Measurements from ENCODE around the gene NUP88.
"Not testable (repeated sequence)": the region's sequence is repeated elsewhere in the genome, so short reads cannot be mapped to it uniquely, and the experiment has no call there.

Gene NUP88

GRCh38 chr17:5419356-5419958 lies at the start of gene NUP88:
TSS of gene NUP88 (minus strand) at chr17:5419662. CDS start at chr17:5419650, 12 bp downstream.
- peak; percentile 89 to 91 for DNase-seq

- DNase-seq = no peak
These were observed 48.6 kb upstream of the NUP88 start for GRCh38 chr17:5468075-5468473.

DNA sequence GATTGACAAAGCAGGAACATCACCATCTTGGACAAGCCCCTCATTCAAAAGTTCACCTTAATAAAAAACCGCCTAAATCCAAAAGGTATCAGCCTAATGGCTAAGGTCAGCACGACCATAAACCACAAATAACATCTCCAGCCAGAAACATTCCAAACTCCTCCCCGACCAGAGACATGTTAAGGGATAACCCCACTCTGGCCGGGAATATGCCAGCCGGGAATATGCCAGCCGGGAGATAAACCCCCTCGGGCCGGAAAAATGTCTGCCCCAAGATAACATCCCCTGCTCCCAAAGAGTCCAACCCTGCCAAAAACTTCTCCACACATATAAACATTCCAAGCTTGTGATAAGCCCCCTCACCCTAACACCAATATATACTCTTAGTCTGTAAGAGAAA lies 48.0 kb upstream of the NUP88 start:
- DNase-seq = no peak

- no peak for DNase-seq
These were observed 46.8 kb upstream of the NUP88 start for GRCh38 chr17:5466295-5466694.

GRCh38 chr17:5464717-5465507 lies 45.5 kb upstream of the NUP88 start:
- peak; percentile 20 to 53 for DNase-seq

DNA sequence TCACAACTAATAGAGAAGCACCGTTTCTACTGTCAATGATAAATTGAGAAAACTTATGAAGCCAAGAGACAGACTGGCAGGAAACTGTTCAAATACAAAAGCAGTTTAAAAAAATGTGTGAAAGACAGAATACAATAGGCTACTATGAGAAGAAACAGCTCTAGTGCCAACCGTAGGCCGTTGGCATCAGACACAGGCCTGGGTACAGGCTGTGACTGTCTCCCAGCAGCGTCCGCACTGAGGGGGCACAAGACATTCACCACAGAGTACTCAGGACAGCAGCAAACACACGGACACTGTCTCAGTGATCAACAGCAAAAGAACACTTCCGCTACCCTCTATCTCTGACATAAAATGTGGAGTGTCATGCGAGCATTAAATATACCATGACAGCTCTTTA lies 27.3 kb upstream of the NUP88 start:
- no peak for DNase-seq

GRCh38 chr17:5444209-5444608 lies 24.7 kb upstream of the NUP88 start:
- DNase-seq = no peak

GRCh38 chr17:5443728-5444127 lies 24.3 kb upstream of the NUP88 start:
- DNase-seq = no peak

DNA sequence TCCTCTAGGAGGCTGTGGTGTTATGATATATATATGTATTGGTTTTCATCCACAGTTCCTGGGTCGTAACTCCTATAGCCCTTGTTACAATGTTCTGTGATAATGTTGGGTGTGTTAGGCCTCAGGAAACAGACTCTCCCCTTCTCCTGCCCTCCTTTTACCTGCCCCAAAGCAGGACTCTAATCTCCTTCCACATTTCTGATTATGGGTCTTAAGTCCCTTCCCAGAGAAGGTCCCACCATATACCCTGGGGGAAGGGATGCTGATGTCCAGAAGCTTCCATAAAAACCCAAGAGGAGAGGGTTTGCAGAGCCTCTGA lies 19.9 kb upstream of the NUP88 start:
- DNase-seq = no peak

DNA sequence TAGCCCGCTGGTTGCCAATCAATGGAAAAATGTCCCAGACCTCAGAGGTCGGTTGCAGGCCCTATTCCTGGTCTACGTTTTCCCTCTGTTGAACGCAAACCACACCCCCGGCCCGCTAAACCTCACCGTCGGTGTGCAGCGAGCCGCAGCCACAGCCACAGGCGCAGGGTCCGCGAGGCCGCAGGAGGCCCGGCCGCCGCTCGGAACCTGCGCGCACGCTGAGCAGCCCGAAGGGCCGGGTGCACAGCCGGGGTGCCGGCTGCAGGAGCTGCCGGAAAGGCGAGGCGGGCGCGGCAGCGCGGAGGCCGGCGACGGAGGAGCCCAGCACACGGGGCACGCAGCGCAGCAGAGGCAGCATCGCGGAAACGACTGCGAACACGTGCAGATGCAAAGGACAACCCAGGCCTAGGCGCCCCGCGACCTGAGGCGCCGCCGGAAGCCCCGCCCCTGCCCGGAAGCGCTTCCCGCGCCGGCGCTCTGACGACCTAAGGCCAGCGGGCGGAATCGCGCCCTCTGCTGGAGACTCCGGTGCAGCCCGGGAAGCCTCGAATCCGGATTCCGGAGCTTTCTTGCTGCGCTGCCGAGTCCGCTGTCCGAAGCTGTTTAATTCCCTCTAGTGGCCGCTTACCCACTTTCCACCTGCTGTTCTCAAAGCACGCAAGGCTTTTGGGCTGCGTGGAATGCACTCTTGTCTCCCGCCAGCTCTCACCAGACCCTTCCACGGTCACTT lies 19.4 kb upstream of the NUP88 start, which contains the start of gene C1QBP:
C1QBP (minus strand) TSS at position 440 of the 730 bp plus-strand sequence; CDS start at position 358, 82 bp downstream.
- peak; percentile 61 to 66 for DNase-seq

GRCh38 chr17:5437721-5438317 lies 18.4 kb upstream of the NUP88 start:
- no peak for DNase-seq

GRCh38 chr17:5435781-5436315 lies 16.4 kb upstream of the NUP88 start:
- not testable (repeated sequence) for DNase-seq

DNA sequence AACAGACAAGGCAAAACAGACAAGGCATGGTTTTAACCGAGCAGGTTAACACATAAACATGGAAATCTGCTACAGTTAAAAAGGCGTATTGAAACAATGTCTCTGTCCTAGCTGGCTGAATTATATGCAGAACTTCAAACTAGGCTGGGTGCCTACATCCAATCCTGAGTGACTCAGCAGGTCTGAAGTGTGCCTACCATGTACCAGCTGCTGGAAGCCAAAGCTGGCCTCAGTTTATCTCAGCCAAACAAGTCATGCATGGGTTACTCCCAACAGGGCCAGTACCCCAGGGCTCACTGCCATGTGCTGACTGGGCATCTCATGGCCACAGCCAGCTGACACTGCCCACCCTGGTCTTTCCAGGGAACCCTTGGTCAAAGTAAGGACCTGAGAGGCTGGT lies 15.5 kb upstream of the NUP88 start:
- no peak for DNase-seq

- DNase-seq = no peak
These were observed 12.6 kb upstream of the NUP88 start for GRCh38 chr17:5431949-5432556.

GRCh38 chr17:5431234-5431633 lies 11.8 kb upstream of the NUP88 start:
- not testable (repeated sequence) for DNase-seq

- no peak for DNase-seq
These were observed 11.0 kb upstream of the NUP88 start for GRCh38 chr17:5430413-5430999.

DNA sequence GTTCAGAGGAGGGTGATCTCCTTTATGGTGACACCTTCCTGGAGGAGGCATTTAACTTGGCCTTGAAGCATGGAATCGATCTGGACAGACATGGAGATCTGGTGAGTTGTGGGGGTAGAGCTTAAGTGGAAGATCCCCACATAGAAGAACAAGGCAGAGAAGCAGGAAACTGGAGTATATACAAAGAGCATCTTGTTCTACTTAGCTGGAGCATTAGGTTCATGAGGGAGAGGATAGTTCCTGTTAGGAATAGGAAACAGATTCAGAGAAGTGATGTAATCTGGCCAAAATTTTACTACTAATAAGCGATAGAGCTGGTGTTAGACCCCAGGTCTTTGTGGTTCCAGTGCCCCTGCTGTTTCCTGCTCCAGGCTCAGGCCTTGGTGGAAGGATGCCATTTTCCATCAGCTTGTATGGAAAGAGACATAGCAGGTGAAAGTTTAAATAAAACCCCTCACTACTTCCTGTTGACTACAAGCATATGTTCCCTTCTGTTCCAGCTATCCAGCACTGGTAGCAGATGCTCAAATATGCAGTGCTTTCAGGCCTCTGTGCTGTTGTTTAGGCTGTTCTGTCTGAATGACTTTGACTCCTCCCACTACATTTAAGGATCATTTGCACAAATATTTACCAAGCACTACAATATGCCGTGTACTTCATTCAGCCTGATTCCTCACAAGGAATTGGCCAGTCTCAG lies 9.9 kb upstream of the NUP88 start:
- DNase-seq = no peak

DNA sequence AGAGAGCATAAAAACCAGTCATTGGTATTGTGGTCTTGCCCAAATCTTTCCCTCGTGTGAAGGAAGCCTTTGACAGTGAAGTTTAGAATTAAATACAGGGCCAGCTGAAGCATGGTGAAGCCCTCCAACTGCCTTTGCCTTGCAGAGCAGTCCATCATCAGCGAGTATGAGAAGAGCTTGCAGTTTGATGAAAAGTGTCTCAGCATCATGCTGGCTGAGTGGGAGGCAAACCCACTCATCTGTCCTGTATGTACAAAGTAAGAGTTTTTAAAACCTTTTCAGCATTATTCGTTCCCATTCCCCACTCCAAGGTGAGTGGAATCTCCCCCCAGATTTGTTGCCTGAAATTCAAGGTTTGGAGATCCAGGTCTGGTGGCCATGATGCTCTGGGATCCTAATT lies 6.4 kb upstream of the NUP88 start:
- no peak for DNase-seq

GRCh38 chr17:5424909-5425308 lies 5.4 kb upstream of the NUP88 start:
- DNase-seq = no peak

DNA sequence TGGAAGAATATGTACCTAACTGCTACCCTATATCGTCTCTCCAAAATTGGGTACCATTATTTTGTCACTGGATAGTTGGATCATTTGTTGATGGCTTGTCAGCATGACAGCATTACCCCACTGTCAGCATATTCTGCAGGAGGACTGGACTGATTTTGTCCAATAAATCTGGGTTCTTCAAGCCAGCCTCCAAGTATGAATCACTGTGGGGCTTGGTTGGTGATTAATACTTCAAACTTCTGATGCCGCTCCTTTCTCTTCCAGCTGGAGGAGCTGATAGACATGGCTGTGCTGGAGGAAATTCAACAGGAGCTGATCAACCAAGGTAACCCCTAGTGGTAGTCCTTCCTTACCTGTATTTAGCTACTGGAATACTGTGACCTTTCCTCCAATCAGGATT lies 3.0 kb upstream of the NUP88 start:
- DNase-seq = no peak

GRCh38 chr17:5419959-5420653 lies 644 bp upstream of the NUP88 start, which contains the start of gene RPAIN:
TSS of gene RPAIN (plus strand) at chr17:5420182. CDS start at chr17:5420211, 29 bp downstream.
- DNase-seq = peak; percentile 72 to 80
